K562 (cell line): ENCODE results near the gene ARID5B. TPM values are rescaled to one million over a fixed set of nuclear protein-coding genes. Genes with fewer than 3 reads are reported as not detected.

Experiments used
- ATAC-seq: fragments of 200-7000 bp; cut with Tn5 transposase; 3 replicates; pipeline ENCODE4 v1.9.1; 2020; ENCODE audit warnings: moderate library complexity
- BruUV-seq: library from RNA; stranded (reverse); fragments of 400-500 nt; replicated peaks from 2 replicates; lab custom pipeline; 2021; lab: Mats Ljungman, UMichigan
- CTCF ChIA-PET: fragments of 300-600 bp; formaldehyde crosslinking; extraction: SDS; loops from one replicate; lab custom pipeline; 2021; ENCODE audit warnings: low intra/inter-chr PET ratio; lab: Yijun Ruan, JAX
- POLR2A ChIA-PET: fragments of 300-600, 350-650 bp; sonication (Branson Sonifier 250); formaldehyde crosslinking; extraction: SDS; loops from one replicate; lab custom pipeline; 2021; ENCODE audit warnings: antibody characterized with exemption, inconsistent platforms; lab: Yijun Ruan, JAX
- DNase-seq, 4 experiments: peaks; one replicate each; pipeline versions ENCODE4 v3.0.0 to v3.0.0-alpha.2; 2011 to 2018; ENCODE audit warnings: low spot score in 3 of 4, mixed read lengths in 3 of 4; ENCODE audit errors: extremely low read depth in 1 of 4
- FAIRE-seq: peaks from 2 replicates; lab custom pipeline; 2011; peaks lifted over from hg19 to GRCh38; lab: Jason Lieb, UNC
- H2AFZ ChIP-seq: 2 replicates; pipeline ENCODE4 v1.6.0; 2011; ENCODE audit warnings: low read depth, low read length, control low read depth, inconsistent platforms
- H3K27ac ChIP-seq: fragments of 200-600 bp; 3 replicates; pipeline ENCODE4 v1.8.0; 2011; ENCODE audit warnings: low read depth, mild to moderate bottlenecking, control low read depth, inconsistent platforms, low read length, moderate library complexity, mixed read lengths; ENCODE audit errors: extremely low read depth
- H3K27me3 ChIP-seq, 2 experiments: fragments of 300-600 bp in 1 of 2; 2 replicates in 1 of 2; 3 replicates in 1 of 2; pipeline versions ENCODE4 v1.6.0 to v1.8.0; 2011; ENCODE audit warnings: inconsistent platforms in 2 of 2, low read length in 2 of 2, mild to moderate bottlenecking in 1 of 2, mixed read lengths in 1 of 2, moderate library complexity in 1 of 2; ENCODE audit not compliant: control insufficient read depth in 2 of 2, insufficient read depth in 2 of 2
- H3K36me3 ChIP-seq: fragments of 300-600 bp; 3 replicates; pipeline ENCODE4 v1.8.0; 2011; ENCODE audit warnings: mild to moderate bottlenecking, low read length, inconsistent platforms; ENCODE audit not compliant: control insufficient read depth, insufficient read depth
- H3K4me1 ChIP-seq, 2 experiments: fragments of 200-600 bp in 1 of 2; replicated peaks in 1 of 2; 2 replicates in 1 of 2; 3 replicates in 1 of 2; pipeline versions ENCODE4 v1.5.1 to v1.8.0; 2011; ENCODE audit warnings: inconsistent platforms in 2 of 2, low read length in 2 of 2, mild to moderate bottlenecking in 1 of 2, mixed read lengths in 1 of 2, moderate library complexity in 1 of 2; ENCODE audit not compliant: control insufficient read depth in 2 of 2, insufficient read depth in 2 of 2
- H3K4me2 ChIP-seq: 2 replicates; pipeline ENCODE4 v1.6.1; 2011; ENCODE audit warnings: low read length, control low read depth, inconsistent platforms, mixed read lengths; ENCODE audit not compliant: insufficient read depth
- H3K4me3 ChIP-seq: fragments of 200-600 bp; sonication (generic), shearing (Covaris generic); 2 replicates; pipeline ENCODE4 v1.5.1; 2016; ENCODE audit warnings: control low read depth, inconsistent platforms
- H3K79me2 ChIP-seq: fragments of 200-600 bp; 3 replicates; pipeline ENCODE4 v1.8.0; 2011; ENCODE audit warnings: low read length, inconsistent platforms; ENCODE audit not compliant: control insufficient read depth, insufficient read depth
- H3K9ac ChIP-seq, 2 experiments: 2 replicates each; pipeline versions ENCODE4 v1.6.0 to v1.6.1; 2011; ENCODE audit warnings: low read depth in 2 of 2, low read length in 2 of 2, control low read depth in 1 of 2, inconsistent platforms in 1 of 2, mild to moderate bottlenecking in 1 of 2, mixed read lengths in 1 of 2; ENCODE audit not compliant: insufficient read depth in 1 of 2
- H3K9me1 ChIP-seq: one replicate; pipeline ENCODE4 v1.6.0; 2011; ENCODE audit warnings: inconsistent platforms, mild to moderate bottlenecking, low read length, moderate library complexity; ENCODE audit not compliant: control insufficient read depth, insufficient read depth
- H3K9me3 ChIP-seq: replicated peaks from 2 replicates; pipeline ENCODE4 v1.5.1; 2011; ENCODE audit warnings: low read depth, low read length, inconsistent platforms; ENCODE audit not compliant: control insufficient read depth, insufficient read depth
- H4K20me1 ChIP-seq: replicated peaks from 2 replicates; pipeline ENCODE4 v1.6.1; 2011; ENCODE audit warnings: low read length, inconsistent platforms, mixed read lengths; ENCODE audit not compliant: control insufficient read depth, insufficient read depth
- BCOR ChIP-seq: fragments of 450-650 bp; IDR thresholded peaks from 2 replicates; pipeline ENCODE4 v1.6.1; 2016
- C11orf30 ChIP-seq: fragments of 450-650 bp; IDR thresholded peaks from 2 replicates; pipeline ENCODE4 v1.6.1; 2016; ENCODE audit warnings: low read depth, mild to moderate bottlenecking
- CBFA2T3 ChIP-seq: fragments of 450-650 bp; IDR thresholded peaks from 2 replicates; pipeline ENCODE4 v1.6.1; 2017
- DLX4 ChIP-seq: fragments of 250-450 bp; sonication (Bioruptor Pico); IDR thresholded peaks from 2 replicates; pipeline ENCODE4 v1.6.1; 2021; ENCODE audit warnings: mild to moderate bottlenecking
- EWSR1 ChIP-seq: fragments of 450-650 bp; IDR thresholded peaks from 2 replicates; pipeline ENCODE4 v1.6.1; 2018; ENCODE audit warnings: borderline replicate concordance, mild to moderate bottlenecking, low read depth, moderate library complexity; ENCODE audit not compliant: partially characterized antibody
- FOXK2 ChIP-seq, 2 experiments: fragments of 450-650 bp; IDR thresholded peaks in 1 of 2; conservative IDR thresholded peaks in 1 of 2; 2 replicates each; pipeline ENCODE4 v1.6.1; 2016; ENCODE audit warnings: low read depth in 2 of 2, mild to moderate bottlenecking in 1 of 2
- HDAC6 ChIP-seq: IDR thresholded peaks from 2 replicates; pipeline ENCODE4 v1.6.1; 2012; ENCODE audit warnings: low read depth, mild to moderate bottlenecking, control low read depth, inconsistent platforms, low read length, moderate library complexity
- ILK ChIP-seq: fragments of 450-650 bp; IDR thresholded peaks from 2 replicates; pipeline ENCODE4 v1.6.1; 2016; ENCODE audit warnings: missing genetic modification characterization, low read depth, mild to moderate bottlenecking, missing compliant biosample characterization, moderate library complexity, borderline replicate concordance
- NFIX ChIP-seq: fragments of 250-450 bp; sonication (Bioruptor Pico); IDR thresholded peaks from 2 replicates; pipeline ENCODE4 v1.4.0; 2020; ENCODE audit warnings: low read depth, mild to moderate bottlenecking, moderate library complexity
- ZBTB17 ChIP-seq: fragments of 450-650 bp; formaldehyde crosslinking; IDR thresholded peaks from 2 replicates; pipeline ENCODE4 v1.4.0; 2020; ENCODE audit warnings: mild to moderate bottlenecking
- ZNF197 ChIP-seq: fragments of 200-800 bp; sonication (Bioruptor generic); IDR thresholded peaks from 2 replicates; pipeline ENCODE4 v1.6.1; 2016; ENCODE audit warnings: low read depth, missing genetic modification characterization, missing compliant biosample characterization
- ZNF77 ChIP-seq: fragments of 250-450 bp; sonication (Bioruptor Pico); IDR thresholded peaks from 2 replicates; pipeline ENCODE4 v1.5.0; 2020
- ZNF780A ChIP-seq: fragments of 250-450 bp; sonication (Bioruptor Pico); IDR thresholded peaks from 2 replicates; pipeline ENCODE4 v1.5.0; 2021; ENCODE audit warnings: mild to moderate bottlenecking
- WGBS: fragments of 100-300 bp; shearing (Covaris generic); methylation state at CpG from one replicate; pipeline ENCODE4 v1.1.6; 2016; ENCODE audit warnings: low coverage, mixed read lengths; ENCODE audit not compliant: insufficient coverage; ENCODE audit errors: missing lambda C conversion rate; 5-methylcytosine and 5-hydroxymethylcytosine counted together
- in situ Hi-C: fragments of 300-500 bp; cut with MboI; formaldehyde crosslinking; loops from 4 replicates; pipeline ENCODE4 v1.15.0; 2018; ENCODE audit warnings: inconsistent platforms, mixed read lengths
- intact Hi-C: fragments of 100-400 bp; cut with micrococcal nuclease; formaldehyde crosslinking; loops from 2 replicates; pipeline ENCODE4 v1.14.2; 2022
- polyA plus RNA-seq, 8 experiments: library from polyadenylated mRNA; depleted of rRNA in 4 of 8; stranded (reverse) in 5 of 8; unstranded in 3 of 8; fragments of >200 nt; fragmentation: Nextera tagmentation in 2 of 8; fragmentation: Illumina TruSeq in 1 of 8; extraction: Ambion mirVana in 2 of 8; extraction: Trizol in 1 of 8; gene quantifications; 2 replicates each; pipeline versions ENCODE4 v1.2.1 to v1.2.3, GENCODE V29; 2011 to 2014; ENCODE audit warnings: inconsistent platforms in 1 of 8, missing spikeins in 1 of 8
- total RNA-seq, 7 experiments: library from RNA; depleted of rRNA in 6 of 7; stranded (reverse); fragments of >200 nt in 6 of 7; fragmentation: Illumina TruSeq in 2 of 7; extraction: Trizol in 2 of 7; gene quantifications; 2 replicates each; pipeline versions ENCODE4 v1.2.1 to v1.2.3, GENCODE V29; 2011 to 2021; ENCODE audit warnings: low replicate concordance in 1 of 7

The ARID5B gene
- total and polyA plus RNA-seq, 9 of the 15 experiments (the other 6 are each of a cell fraction or from before 2014, with no cell fraction given): 0.48 to 1.6 (median 0.80) TPM

GRCh38 chr10:62008946-62009345 is 107.4 kb downstream of the ARID5B start (continued):
- TF ChIP-seq FOXK2 (conservative IDR thresholded peaks at IDR 0.05 in 1 of 2, IDR thresholded peaks at IDR 0.05 in 1 of 2; ENCODE audit: low read depth in 2 of 2): no peak

- no TSS peak for BruUV-seq
- TF ChIP-seq C11orf30 (no peak), ZNF197 (CRISPR knock-in tag) (no peak), NFIX (CRISPR knock-in tag) (no peak), ZBTB17 (CRISPR knock-in tag) (no peak), DLX4 (CRISPR knock-in tag) (no peak), EWSR1 (no peak), ZNF780A (CRISPR knock-in tag) (no peak), BCOR (no peak), ZNF77 (CRISPR knock-in tag) (no peak), ILK (tag) (no peak), HDAC6 (no peak), CBFA2T3 (no peak)
- TF ChIP-seq, all 486 proteins: peak for 0
- Histone ChIP-seq H3K27me3 (no peaks in the 10 kb centered on the region), H3K4me2 (no peak overlapping the region), H3K9ac (no peak overlapping the region), H3K79me2 (no peaks in the 10 kb centered on the region), H3K27ac (no peak overlapping the region), H3K9me3 (no peaks in the 10 kb centered on the region), H3K9me1 (no peaks in the 10 kb centered on the region), H4K20me1 (no peaks in the 10 kb centered on the region), H3K36me3 (no peaks in the 10 kb centered on the region), H3K4me1 (no peaks in the 10 kb centered on the region), H3K4me3 (no peak overlapping the region), H2AFZ (no peak overlapping the region)
- in situ Hi-C loops: no loop called here
- 10% methylated on average over 5 of the region's 5 CpGs for WGBS
- FAIRE-seq (no peak), ATAC-seq (no peak), DNase-seq (no peak)
- intact Hi-C loops: no loop called here
- CTCF ChIA-PET: no interaction called here
- POLR2A ChIA-PET: interaction anchor here (0.6 to 0.9 kb wide), 2 partner anchors 246 to 589 kb away, joined by 3 read pairs; no protein-coding TSS in a partner anchor
Measured at GRCh38 chr10:62010366-62010765, 108.9 kb downstream of the ARID5B start.
